ENCODE results near the gene ADAMTS8.

The ADAMTS8 gene

DNA sequence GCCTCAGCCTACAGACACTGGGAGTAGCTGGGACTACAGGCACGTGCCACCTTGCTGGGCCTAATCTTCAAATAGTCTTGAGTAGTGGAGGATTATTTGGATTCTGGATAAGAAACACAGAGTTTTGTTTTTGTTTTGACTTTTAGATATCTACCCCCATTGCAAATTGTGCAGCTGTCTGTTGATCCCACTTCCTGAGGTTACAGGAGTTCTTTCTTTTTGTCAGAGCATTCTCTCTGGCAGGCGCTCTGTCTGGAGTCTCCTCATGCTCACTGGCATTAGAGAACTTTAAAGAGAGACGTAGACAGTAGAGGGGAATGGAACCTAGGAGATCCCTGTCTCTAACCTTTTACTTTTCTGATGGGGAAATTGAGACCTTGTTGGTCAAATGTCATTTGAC lies 7.8 kb upstream of the ADAMTS8 start:
- DNase-seq = no peak

DNA sequence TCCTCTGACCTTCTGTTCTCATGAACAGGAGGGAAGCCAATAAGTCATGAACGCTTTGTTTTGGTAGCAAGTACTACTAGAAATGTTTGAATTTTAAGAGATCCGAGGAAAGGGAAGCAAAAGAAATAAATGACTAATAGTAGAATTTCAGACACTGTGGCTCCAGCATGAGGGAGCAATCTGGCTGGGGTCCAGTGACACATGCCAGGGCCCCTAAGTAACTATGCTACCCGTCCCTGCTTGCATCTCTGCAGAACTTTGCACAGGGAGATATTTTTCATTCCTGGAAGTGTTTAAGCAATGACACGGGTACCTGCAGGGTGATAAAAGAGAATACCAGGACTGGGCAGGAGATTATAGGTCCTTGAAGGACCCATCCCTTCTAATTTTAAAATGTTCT lies 7.3 kb upstream of the ADAMTS8 start:
- no peak for DNase-seq

- peak; percentile 77 to 83 for DNase-seq
Measured at GRCh38 chr11:130434521-130435223, 6.3 kb upstream of the ADAMTS8 start.

DNA sequence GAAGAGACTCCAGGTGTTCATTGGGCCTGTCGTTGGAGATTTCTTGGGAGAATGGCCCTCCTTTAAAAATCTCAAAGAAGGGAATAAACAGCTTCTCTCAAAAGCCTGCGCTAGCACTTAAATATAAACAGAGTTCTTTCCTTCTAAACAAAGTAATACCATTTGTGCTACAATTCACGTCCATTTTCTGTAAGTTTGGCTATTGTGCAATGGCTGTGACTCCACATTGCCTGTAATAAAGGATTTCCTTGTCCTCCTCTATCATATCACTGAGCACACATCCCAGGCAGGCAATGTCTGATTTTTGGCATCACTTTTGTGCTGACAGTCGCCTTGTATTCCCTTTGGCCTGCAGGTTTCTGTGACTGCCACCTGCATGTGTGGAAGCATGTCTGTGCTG lies 4.9 kb upstream of the ADAMTS8 start:
- no peak for DNase-seq

GRCh38 chr11:130431801-130432200 lies 3.4 kb upstream of the ADAMTS8 start:
- DNase-seq = no peak

- DNase-seq = peak; percentile 46 to 69
Measured at GRCh38 chr11:130431331-130431773, 2.9 kb upstream of the ADAMTS8 start.

DNA sequence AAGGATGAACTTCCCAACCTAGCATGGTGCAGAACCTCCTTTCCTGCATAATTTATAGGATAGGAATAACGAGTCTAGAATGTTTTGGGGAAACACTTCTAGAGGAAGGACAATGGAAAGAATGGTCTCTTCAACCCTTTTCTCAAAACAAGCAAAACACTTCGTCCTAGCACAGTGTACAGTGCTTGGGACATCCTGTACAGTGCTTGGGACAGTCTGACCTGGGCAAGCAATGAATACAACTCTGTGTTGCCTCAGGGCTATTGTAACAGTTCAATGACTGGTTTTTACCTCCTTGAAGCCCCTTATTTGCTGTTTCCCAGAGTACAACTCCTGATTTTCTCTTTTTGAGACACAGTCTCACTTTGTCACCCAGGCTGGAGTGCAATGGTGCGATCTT lies 1.6 kb upstream of the ADAMTS8 start:
- DNase-seq = no peak

GRCh38 chr11:130429120-130429681 lies 792 bp upstream of the ADAMTS8 start:
- no peak for DNase-seq

DNA sequence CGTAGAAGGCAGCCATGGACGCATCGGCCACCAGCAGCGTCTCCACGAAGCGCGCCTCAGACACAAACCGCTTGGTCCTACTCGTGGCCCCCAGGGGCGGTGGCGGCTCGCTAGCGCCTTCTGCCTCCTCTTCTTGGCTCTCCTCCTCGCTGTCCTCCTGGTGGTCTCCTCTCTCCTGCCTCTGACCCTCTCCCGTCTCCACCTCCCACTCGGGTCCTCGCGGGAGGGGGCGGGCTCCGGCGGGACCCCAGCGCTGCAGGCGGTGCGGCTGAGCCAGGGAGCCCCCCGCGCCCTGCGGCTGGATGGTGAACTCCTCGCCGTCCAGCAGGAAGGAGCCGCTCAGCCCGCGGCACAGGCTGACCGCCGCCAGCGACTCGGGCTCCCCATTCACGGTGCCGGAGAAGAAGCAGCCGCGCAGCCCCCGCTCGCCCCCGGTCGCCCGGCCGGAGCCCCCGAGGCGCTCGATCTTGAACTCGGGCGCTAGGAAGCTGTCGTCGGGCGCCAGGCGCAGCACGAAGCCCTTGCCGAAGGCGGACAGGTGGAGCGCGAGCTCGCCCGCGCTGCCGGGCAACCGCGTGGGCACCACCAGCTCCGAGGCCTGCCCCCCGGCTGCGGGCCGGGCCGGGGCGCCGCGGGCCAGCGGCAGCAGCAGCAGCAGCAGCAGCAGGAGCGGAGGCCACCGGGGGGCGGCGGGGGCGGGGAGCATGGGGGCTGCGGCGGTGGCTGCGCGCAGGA lies 661 bp downstream of the ADAMTS8 start:
- DNase-seq = no peak

DNA sequence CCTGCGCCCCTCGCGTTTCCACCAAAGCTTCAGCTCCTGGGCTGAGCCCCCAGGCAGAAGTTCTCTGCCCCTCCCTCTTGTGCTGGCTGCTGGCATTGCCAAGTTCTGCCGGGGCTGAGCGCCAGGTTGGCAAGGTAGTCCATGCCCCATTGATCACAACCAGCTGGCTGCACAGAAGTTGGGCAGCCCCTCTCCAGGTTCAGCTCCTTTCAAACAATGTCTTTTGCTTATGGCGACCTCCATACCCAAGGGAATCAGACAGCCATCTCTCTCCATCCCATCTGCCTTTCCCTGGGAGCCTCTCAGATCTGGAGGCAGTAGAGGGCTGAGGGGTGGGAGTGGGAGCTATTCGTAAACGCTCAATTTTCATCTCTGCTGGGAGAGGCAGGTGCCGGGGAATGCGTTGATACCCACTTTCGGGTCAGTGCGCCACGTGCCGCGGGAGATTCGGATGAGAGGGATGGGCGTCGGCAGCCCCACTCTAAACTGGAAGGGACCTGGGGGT lies 1.5 kb downstream of the ADAMTS8 start:
- DNase-seq = no peak

DNA sequence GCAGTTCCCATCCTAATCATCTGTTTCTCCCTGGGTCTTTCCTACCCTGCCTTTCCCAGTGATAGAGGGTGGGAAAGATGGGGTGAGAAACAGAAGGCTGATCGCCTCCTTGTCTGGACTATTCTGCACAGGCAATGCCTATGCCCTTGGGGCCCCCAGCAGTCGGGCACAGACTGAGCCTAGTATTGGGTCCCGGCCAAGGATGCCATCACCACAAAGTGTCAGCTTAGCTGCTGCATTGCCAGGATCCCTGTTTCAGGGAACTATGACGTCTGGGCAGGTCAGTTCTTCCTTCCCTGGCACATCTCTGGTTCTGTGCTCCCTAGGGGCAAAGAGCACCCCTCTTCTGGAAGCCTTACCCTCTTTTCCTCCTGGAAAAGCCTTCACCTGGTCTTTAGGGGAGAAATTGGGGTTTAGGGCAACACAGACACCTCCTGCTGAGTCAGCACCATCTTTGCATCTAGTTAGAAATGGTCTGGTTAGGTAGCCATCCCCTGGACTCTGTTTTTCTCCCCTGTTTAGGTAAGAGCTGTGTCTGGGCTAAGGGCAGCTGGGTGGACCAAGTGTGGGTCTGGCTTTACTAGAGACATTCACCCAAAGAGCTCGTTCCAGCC lies 2.1 kb downstream of the ADAMTS8 start:
- no peak for DNase-seq

DNA sequence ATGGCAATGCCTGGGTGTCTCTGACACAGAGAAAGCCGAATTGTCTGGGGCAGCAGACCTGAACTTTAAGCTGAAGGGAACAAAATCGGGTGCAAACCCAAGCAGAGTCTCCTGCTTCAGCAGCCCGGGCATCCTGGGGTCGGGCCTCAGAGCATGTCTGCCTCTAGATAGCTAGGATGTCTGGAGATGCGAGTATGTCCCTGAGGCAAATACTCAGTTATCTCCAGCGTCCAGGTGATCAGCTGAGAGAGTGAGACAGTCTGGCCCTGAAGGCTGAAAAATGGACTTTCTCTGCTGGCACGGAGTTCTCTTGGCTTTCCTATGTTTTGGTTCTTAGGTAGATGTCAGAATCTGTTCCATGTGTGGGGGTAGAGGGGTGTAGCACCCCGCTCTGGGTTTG lies 3.3 kb downstream of the ADAMTS8 start:
- no peak for DNase-seq

DNA sequence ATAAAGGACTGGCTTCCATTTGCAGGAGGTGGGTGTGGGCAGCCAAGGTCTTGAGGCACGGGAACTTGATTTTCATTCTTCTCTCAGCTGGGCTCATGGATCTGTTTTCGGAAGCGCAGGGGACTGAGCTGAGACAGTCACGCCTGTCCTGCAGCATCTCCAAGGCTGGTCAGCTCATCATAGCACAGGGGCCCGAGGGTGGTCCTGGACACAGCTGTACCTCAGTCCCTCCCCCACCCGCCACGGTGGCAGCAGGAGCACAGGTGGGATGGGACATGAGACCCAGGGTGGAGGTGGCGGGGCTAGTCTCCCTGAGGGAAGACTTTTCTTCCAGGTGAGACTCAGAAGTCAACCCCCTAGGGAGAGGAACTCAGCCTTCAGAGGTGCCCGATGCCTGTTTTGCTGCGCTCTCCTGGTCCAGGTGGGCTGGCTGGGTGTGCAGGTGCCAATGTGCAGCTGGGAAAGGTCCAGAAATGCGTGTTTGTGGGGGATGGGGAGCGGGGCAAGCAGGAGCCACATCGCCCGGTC lies 3.7 kb downstream of the ADAMTS8 start:
- DNase-seq = no peak

DNA sequence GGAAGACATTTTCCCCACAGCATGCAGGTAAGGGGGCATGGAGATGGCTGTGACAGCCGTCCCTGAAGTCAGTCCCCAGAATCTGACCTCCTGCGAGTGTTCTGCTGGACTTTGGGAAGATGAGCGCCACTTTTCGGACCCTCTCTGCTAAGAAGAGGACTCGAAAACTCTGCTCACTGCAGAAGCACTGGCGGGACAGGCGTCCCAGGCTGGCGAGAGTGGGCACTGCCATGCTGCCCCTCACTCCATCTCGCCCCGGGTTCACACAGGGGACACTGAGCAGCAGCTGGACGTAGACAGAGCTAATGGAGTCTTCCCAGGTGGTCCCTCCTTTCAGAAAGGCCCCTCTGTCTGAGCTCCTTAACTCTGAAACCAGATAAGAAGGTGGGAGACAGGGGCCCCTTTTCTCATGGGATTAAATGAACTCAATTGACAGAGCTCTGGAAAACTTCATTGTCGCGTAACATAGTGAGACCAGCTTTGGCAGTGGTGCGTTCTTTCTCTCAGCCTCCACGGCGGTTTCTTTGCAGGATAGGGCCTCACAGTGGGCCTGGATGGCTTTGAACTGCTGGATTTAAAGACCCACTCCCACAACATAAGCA lies 4.8 kb downstream of the ADAMTS8 start:
- no peak for DNase-seq

DNA sequence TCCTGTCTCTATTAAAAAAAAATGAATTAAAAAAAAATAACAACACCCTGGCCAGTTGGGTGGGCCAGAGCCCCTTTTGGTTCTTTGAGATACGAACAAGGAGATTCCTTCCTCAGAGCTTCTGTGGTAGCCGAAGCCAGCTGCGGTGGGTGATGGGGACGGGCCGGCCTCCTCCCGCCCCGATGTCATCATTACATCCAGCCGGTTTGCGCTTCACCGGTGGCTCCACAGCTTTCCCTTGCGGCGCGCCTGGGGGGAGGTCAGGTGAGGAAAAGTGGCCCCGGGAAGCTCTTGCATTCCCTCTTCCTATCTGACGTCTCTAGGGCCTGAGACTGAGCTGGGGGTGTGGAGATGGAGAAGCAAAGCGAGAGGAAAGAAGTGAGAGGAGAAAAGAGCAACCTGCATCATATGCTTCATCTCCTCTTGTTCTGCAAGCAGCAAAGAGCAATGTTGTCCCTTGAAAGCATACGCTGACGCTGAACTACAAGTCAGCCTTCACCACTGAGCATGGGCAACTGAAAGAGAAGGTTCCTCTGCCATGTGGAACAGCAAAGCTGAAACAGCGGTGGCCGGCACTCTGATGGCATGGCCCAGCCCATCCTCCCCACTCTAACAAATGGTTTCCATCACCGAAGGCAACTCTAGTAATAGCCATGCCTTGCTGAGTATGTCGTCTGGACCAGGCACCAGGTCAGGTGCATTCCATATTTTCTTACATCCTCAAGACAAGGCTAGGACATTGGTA lies 6.0 kb downstream of the ADAMTS8 start:
- DNase-seq = no peak

- DNase-seq = no peak
Measured at GRCh38 chr11:130421697-130422096, 6.7 kb downstream of the ADAMTS8 start.

GRCh38 chr11:130421199-130421585 lies 7.2 kb downstream of the ADAMTS8 start:
- no peak for DNase-seq

GRCh38 chr11:130420478-130421198 lies 7.8 kb downstream of the ADAMTS8 start:
- DNase-seq = peak; percentile 40 to 60

DNA sequence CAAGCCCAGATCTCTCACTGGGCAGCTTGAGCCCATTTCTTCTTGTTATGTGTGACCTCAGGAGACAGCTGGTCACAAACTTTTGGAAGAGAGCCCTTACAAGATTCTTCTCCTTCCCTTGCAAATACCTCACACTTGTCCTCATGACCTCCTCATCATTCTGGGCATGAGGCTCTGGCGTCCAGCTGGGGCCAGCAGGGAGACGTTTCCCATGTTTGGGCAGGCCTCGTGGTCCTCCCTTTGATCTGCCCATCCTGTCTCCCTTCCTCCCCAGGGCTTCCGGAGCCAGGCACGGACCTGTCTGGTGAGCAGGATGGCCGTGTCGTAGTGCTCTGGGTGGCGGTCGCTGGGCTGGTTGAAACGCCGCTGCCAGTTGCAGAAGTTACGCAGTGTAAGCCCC lies 9.7 kb downstream of the ADAMTS8 start:
- no peak for DNase-seq

GRCh38 chr11:130418210-130418609 lies 10.2 kb downstream of the ADAMTS8 start:
- no peak for DNase-seq

DNA sequence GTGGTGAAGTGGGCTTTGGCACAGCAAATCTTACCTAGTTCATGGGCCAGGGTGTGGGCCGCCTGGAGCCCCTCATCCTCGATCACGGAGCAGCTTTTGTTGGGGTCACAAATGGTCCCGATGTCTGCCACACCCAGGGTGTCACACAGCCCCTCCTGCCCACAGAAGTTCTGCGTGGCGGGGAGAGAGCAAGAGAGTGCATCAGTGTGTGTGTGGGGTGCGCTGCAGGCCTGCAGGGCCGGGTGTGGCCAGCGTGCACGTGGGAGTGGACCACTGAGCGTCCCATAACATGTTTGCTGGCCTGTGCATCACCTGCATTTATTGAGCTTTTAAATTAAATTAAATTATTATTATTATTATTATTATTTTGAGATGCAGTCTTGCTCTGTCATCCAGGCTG lies 11.5 kb downstream of the ADAMTS8 start:
- DNase-seq = no peak
